Peyer's patch (tissue), 4 donors: ENCODE data around the gene MBD3L3.

Experiments used
- POLR2A ChIP-seq, 2 donors: fragments of 450-650 bp; IDR thresholded peaks; one replicate each; pipeline ENCODE4 v1.5.1; 2017; ENCODE audit warnings: antibody characterized with exemption in 2 of 2, mild to moderate bottlenecking in 2 of 2, moderate library complexity in 2 of 2
- TF ChIP-seq, protein P1 (sequence below), 6 experiments: fragments of 450-650 bp in 4 of 6; fragments of 200-600 bp in 2 of 6; sonication (generic) in 1 of 6; IDR thresholded peaks; one replicate each; pipeline ENCODE4 v1.5.1; 2017 to 2019; ENCODE audit warnings: antibody characterized with exemption in 6 of 6, mild to moderate bottlenecking in 3 of 6, moderate library complexity in 1 of 6

DNA sequence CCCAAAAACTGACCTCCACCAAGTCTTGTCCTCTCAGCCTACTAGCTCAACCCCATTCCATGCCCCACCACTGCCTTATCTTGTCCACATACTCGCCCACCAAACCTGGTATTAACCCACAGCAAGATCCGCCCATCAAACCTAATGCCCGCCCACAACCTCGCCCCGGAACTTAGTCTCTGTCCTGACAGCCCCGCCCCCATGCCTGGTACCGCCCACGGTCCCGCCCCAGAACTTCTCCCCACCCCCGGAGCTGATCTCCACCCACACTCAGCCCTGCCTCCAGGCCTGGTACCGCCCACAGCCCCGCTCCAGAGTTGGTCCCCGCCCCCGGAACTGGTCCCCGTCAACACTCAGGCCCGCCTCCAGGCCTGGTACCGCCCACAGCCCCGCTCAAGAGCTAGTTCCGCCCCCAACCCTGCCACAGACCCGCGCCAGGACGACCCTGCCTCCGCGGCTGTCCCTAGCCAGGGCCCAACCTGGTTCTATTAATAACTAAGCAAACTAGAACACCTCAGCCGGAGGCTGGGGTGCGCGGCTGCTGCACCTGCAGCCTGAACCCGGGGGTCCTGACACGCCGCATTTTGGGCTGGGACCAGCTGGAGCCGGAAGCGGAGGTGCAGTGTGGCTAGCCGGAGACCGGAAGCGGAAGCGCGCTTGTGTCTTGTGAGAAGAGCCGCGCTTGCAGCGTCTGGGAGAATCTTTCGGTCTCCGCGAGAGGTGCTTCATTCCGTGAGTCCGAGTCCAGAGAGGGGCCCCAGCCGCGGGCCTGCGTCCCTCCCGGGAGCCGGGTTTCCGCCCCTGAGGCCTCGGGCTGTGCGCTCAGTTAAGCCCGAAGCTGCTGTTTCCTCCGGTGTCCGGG is 10.8 kb upstream of the MBD3L3 start, which contains the start of gene ZNF557:
- TF ChIP-seq, protein P1, sequence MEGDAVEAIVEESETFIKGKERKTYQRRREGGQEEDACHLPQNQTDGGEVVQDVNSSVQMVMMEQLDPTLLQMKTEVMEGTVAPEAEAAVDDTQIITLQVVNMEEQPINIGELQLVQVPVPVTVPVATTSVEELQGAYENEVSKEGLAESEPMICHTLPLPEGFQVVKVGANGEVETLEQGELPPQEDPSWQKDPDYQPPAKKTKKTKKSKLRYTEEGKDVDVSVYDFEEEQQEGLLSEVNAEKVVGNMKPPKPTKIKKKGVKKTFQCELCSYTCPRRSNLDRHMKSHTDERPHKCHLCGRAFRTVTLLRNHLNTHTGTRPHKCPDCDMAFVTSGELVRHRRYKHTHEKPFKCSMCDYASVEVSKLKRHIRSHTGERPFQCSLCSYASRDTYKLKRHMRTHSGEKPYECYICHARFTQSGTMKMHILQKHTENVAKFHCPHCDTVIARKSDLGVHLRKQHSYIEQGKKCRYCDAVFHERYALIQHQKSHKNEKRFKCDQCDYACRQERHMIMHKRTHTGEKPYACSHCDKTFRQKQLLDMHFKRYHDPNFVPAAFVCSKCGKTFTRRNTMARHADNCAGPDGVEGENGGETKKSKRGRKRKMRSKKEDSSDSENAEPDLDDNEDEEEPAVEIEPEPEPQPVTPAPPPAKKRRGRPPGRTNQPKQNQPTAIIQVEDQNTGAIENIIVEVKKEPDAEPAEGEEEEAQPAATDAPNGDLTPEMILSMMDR (IDR thresholded peaks at IDR 0.05): no peak
- TF ChIP-seq POLR2A (IDR thresholded peaks at IDR 0.05): peak; percentile 48 to 69
